Germinal center (tissue), 1 donor: ENCODE measurements around the gene FOXO6.

Experiments used
- DNase-seq: peaks from one replicate; pipeline ENCODE4 v3.0.0; 2012; ENCODE audit warnings: mixed read lengths, low spot score

The FOXO6 gene

GRCh38 chr1:41353744-41354143, 7.5 kb upstream of the FOXO6 start:
- DNase-seq = no peak

- no peak for DNase-seq
Observed at GRCh38 chr1:41354956-41355355, 6.3 kb upstream of the FOXO6 start.

GRCh38 chr1:41355356-41355755, 5.9 kb upstream of the FOXO6 start:
- no peak for DNase-seq

GRCh38 chr1:41355761-41356160, 5.5 kb upstream of the FOXO6 start:
- no peak for DNase-seq

- no peak for DNase-seq
Observed at GRCh38 chr1:41356752-41357151, 4.5 kb upstream of the FOXO6 start.

GRCh38 chr1:41357451-41358101, 3.7 kb upstream of the FOXO6 start:
- no peak for DNase-seq

GRCh38 chr1:41358131-41359021, 2.9 kb upstream of the FOXO6 start:
- DNase-seq = no peak

GRCh38 chr1:41359211-41360073, 1.8 kb upstream of the FOXO6 start:
- no peak for DNase-seq

GRCh38 chr1:41360074-41360785, 1.0 kb upstream of the FOXO6 start:
- DNase-seq = no peak

- DNase-seq = no peak
Observed at GRCh38 chr1:41361495-41362356, 492 bp downstream of the FOXO6 start.

GRCh38 chr1:41362357-41362721, 1.1 kb downstream of the FOXO6 start:
- DNase-seq = no peak

GRCh38 chr1:41362749-41363590, 1.7 kb downstream of the FOXO6 start:
- DNase-seq = no peak

- DNase-seq = no peak
Observed at GRCh38 chr1:41363591-41364320, 2.5 kb downstream of the FOXO6 start.

GRCh38 chr1:41364442-41365319, 3.4 kb downstream of the FOXO6 start:
- no peak for DNase-seq

- DNase-seq = no peak
Observed at GRCh38 chr1:41365320-41365633, 4.0 kb downstream of the FOXO6 start.

- no peak for DNase-seq
Observed at GRCh38 chr1:41365772-41366454, 4.7 kb downstream of the FOXO6 start.

GRCh38 chr1:41366455-41367287, 5.4 kb downstream of the FOXO6 start:
- no peak for DNase-seq
